Activated T-helper 17 cell treated with anti-CD3 and anti-CD28 coated beads, Interleukin-2, amount 50 U/mL, for 72 hours (primary cell): ENCODE results near the gene KLHL30. TPM values are rescaled to one million over a fixed set of nuclear protein-coding genes. Genes with fewer than 3 reads are reported as not detected.

Experiments
- ATAC-seq: fragments of 150-1000 bp; cut with Tn5 transposase; replicated peaks from 2 replicates; pipeline ENCODE4 v1.10.0; 2021; ENCODE audit warnings: mild to moderate bottlenecking, moderate library complexity
- H3K27ac Mint-ChIP-seq: one replicate; pipeline ENCODE4 v1.8.0; 2022; ENCODE audit warnings: mixed read lengths
- H3K27me3 Mint-ChIP-seq: one replicate; pipeline ENCODE4 v1.8.0; 2022; ENCODE audit warnings: mixed read lengths
- H3K36me3 Mint-ChIP-seq: one replicate; pipeline ENCODE4 v1.8.0; 2022; ENCODE audit warnings: low read depth, mild to moderate bottlenecking, mixed read lengths
- H3K4me1 Mint-ChIP-seq: one replicate; pipeline ENCODE4 v1.8.0; 2022; ENCODE audit warnings: mixed read lengths
- H3K4me3 Mint-ChIP-seq: one replicate; pipeline ENCODE4 v1.8.0; 2022; ENCODE audit warnings: mild to moderate bottlenecking, mixed read lengths
- H3K9me3 Mint-ChIP-seq: one replicate; pipeline ENCODE4 v1.8.0; 2022; ENCODE audit warnings: mixed read lengths
- total RNA-seq, 2 donors: library from RNA; stranded (reverse); gene quantifications; one replicate each; pipeline ENCODE4 v1.2.3, GENCODE V29; 2022

Gene KLHL30
- total RNA-seq, 2 donors from 2014 or later: not detected

DNA sequence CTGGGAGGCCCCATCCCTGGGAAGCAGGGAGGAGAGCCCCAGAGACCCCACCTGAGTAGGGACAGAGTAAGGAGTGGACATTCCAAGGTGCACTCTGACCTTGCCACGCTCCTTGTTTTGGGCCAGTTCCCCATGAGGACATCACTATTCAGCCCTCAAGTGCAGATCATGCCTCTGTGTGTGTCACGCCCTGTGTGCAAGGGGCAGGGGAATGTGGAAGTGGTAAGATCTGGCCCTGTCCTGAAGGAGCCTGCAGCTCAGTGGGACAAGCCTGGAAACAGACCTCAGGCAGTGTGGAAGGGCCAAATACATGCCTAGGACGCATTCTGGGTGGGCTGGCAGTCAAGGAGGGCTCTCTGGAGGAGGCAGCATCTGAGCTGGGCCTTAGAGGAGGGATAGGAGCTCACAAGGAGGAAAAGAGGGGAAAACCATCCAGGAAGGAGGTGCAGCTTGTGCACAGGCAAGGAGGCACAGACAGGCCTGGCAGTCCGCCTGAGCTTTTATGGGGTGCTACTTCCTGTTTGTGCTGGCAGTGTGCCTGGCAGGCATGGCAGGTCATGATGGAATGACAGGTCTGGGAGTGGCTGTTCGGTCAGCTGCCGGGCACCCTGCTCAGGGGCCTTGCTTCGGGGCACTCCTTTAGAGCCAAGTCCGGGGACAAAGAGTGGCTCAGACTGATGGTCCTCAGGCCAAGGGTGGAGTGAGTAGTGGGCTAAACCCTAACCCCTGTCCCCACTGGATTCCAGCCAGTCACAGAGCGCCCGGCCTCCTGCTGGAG is 3.3 kb downstream of the KLHL30 start:
- H3K4me3 Mint-ChIP-seq: no peak overlapping the region
- H3K9me3 Mint-ChIP-seq: no peaks in the 10 kb centered on the region
- peaks cover 5% of the 10 kb centered on the region for H3K4me1 Mint-ChIP-seq
- no peaks in the 10 kb centered on the region for H3K27me3 Mint-ChIP-seq
- no peaks in the 10 kb centered on the region for H3K36me3 Mint-ChIP-seq
- no peak for ATAC-seq
- H3K27ac Mint-ChIP-seq: peak overlapping the region; percentile 72

DNA sequence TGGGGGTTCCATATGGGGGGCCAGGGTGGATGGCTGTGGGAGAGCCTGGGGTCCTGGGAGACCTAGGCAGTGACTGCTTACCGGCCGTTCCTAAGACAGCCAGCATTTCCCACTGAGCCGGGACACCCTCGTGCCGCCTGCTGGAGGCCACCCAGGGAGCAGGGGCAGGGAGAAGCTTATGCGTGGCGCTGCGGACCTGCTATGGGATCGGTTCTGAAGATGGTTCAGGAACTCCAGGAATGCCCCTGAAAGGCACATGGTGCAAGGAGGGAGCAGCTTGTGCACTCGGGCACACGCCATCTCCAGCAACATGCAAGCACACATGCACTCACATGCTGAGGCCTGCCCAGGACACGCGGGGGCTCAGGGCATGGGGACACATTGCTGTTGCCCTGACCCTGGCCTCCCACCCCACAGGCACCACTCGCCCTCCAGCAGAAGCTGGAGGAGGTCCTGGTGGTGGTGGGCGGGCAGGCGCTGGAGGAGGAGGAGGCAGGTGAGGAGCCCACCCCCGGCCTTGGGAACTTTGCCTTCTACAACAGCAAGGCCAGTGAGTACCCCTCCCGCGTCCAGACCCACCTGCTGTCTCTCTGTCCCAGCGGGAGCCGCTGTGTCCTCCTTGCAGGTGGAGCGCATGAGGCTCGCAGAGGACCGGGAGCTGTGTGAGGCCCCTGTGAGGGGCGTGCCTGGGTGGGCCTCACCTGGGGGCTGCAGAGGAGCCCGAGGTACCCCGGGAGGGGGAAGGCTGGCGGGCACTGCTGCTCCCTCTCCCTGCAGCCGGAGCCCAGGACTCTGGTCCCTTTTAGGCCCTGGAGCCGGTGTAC is 4.1 kb downstream of the KLHL30 start:
- no peaks in the 10 kb centered on the region for H3K9me3 Mint-ChIP-seq
- H3K36me3 Mint-ChIP-seq: no peaks in the 10 kb centered on the region
- peaks cover 5% of the 10 kb centered on the region for H3K4me1 Mint-ChIP-seq
- H3K4me3 Mint-ChIP-seq: no peak overlapping the region
- no peak overlapping the region for H3K27ac Mint-ChIP-seq
- no peak for ATAC-seq
- H3K27me3 Mint-ChIP-seq: no peaks in the 10 kb centered on the region

DNA sequence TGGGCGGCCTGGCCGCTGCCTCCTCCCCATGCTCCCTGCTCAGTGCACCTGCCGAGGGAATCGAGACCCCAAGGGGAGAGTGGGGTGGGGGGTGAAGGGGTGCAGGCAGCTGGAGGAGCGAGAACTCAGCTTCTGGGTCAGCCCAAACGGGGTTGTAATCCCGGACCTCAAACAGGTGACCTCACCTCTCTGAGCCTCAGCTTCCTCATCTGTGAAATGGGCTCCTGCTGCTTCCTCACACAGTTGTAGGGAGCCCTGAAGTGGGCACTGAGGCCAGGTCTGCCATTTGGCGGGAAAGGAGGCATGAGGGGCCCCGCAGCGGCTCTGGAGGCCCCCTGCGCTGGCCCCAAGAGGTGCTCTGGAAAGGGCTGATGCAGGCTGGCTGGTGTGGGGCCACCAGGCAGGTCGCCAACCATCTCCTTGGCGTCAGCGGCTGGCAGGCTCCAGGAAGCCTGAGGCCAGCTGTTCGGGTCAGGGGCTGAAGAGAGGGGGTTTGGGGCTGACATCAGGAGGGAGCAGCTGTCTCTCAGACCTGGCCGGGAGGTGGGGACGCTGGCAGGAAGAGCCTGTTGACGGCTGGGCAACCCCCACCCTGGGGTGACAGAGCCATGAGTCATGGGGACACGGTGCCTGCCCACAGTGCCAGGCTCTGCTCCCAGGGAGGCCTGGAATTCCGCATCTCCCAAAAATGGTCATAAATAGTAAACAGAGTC is 4.9 kb downstream of the KLHL30 start:
- Mint-ChIP-seq H3K9me3 (no peaks in the 10 kb centered on the region), H3K4me1 (peaks cover 5% of the 10 kb centered on the region), H3K27ac (peak overlapping the region; percentile 29), H3K27me3 (no peaks in the 10 kb centered on the region), H3K36me3 (no peaks in the 10 kb centered on the region), H3K4me3 (no peak overlapping the region)
- ATAC-seq: peak; percentile 51

DNA sequence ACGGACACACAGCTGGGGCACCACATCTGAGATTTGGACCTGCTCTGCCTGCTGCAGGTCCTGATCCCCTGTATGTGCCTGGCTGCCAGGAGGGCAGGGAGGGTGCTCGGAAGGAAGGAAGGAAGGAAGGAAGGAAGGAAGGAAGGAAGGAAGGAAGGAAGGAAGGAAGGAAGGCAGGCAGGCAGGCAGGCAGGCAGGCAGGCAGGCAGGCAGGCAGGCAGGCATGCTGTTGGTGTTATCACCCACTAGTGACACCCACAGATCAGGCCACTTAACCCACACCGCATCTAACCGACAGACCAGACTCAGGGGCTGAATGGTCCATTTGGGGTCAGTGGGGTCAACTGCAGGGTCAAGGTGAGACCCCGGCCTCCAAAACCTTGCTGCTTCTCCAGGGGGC is 5.8 kb downstream of the KLHL30 start:
- peaks cover 5% of the 10 kb centered on the region for H3K4me1 Mint-ChIP-seq
- H3K9me3 Mint-ChIP-seq: no peaks in the 10 kb centered on the region
- no peak overlapping the region for H3K4me3 Mint-ChIP-seq
- no peaks in the 10 kb centered on the region for H3K36me3 Mint-ChIP-seq
- no peak for ATAC-seq
- H3K27ac Mint-ChIP-seq: peak overlapping the region; percentile 29
- no peaks in the 10 kb centered on the region for H3K27me3 Mint-ChIP-seq

DNA sequence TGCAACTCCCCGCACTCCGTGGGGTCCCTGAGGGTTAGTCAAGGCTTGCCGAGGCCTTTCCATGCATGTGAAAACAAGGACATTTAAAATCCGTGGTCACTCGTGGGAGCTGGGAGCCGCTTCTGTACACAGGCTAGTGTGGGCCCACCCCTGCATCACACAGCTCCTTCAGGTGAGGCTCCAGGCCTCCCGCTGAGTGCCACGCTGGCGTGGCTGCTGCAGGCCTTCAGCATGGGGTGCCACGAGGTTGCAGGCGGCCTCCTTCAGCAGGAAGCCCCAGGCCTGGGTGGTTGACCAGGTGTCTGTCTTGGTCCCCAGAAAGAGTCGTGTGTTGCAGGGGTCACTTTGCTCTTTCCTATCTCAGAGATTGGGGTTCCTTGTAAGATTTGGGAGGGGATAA is 6.6 kb downstream of the KLHL30 start:
- H3K9me3 Mint-ChIP-seq: no peaks in the 10 kb centered on the region
- no peak overlapping the region for H3K4me3 Mint-ChIP-seq
- no peak for ATAC-seq
- H3K27ac Mint-ChIP-seq: no peak overlapping the region
- no peaks in the 10 kb centered on the region for H3K36me3 Mint-ChIP-seq
- peaks cover 5% of the 10 kb centered on the region for H3K4me1 Mint-ChIP-seq
- H3K27me3 Mint-ChIP-seq: no peaks in the 10 kb centered on the region

DNA sequence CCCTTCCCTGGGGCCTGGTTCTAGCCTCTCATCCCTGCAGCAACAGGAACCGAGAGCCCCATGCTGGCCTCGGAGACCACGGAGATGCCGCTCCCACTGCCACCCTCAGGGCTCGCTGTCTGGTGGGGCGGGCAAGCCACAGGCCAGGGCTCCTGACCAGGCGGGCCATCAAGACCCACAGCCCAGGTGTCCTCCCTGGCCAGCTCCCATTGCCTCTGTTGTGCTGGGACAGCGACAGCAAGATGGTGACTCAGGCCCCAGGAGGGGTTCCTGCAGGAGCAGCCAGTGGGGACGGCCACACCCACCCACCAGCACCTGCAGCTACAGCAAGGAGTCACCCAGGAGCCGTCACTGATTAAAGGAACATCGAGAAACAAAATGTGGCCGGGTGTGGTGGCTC is 7.4 kb downstream of the KLHL30 start:
- no peak for ATAC-seq
- Mint-ChIP-seq H3K4me1 (peaks cover 5% of the 10 kb centered on the region), H3K27me3 (no peaks in the 10 kb centered on the region), H3K4me3 (no peak overlapping the region), H3K27ac (no peak overlapping the region), H3K36me3 (no peaks in the 10 kb centered on the region), H3K9me3 (no peaks in the 10 kb centered on the region)

DNA sequence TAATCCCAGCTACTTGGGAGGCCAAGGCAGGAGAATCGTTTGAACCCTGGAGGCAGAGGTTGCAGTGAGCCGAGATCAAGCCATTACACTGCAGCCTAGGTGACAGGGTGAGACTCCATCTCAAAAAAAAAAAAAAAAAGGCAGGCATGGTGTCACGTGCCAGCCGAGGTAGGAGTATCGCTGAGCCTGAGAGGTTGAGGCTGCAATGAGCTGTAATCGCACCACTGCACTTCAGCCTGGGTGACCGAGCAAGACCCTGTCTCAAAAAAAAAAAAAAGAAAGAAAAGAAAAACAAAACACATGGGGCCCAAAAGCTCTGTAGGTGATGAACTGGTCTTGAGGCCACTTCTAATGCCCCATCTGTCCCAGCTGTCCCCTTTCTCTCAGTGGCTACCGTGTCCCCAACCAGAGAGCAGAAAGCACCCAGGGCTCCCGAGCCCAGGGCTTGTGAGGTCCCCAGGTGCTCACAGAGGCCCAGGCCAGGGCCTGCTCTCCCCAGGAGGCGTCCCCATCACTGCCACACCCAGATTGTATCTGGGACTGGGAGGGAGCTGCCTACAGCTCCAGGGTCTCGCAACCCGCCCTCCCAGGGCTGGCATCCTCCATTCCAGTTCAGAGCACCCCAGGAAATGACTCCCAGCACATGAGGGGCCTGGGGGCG is 8.5 kb downstream of the KLHL30 start:
- no peak for ATAC-seq
- Mint-ChIP-seq H3K36me3 (no peaks in the 10 kb centered on the region), H3K27ac (no peak overlapping the region), H3K27me3 (no peaks in the 10 kb centered on the region), H3K9me3 (no peaks in the 10 kb centered on the region), H3K4me1 (no peaks in the 10 kb centered on the region), H3K4me3 (no peak overlapping the region)

DNA sequence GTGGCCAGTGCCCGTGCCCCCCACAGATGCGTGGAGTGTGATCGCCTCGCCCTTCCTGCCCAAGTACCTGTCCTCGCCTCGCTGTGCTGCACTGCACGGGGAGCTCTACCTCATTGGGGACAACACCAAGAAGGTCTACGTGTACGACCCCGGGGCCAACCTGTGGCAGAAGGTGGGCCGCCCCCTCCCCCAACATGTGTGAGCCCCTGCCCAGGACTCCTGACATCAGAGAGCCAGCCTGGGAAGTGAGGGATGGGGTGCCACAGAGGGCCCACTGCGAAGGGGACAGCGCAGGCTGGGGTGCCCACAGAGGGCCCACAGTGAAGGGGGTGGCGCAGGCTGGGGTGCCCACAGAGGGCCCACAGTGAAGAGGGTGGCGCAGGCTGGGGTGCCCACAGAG is 10.5 kb downstream of the KLHL30 start:
- no peaks in the 10 kb centered on the region for H3K27me3 Mint-ChIP-seq
- no peak overlapping the region for H3K27ac Mint-ChIP-seq
- ATAC-seq: no peak
- H3K4me1 Mint-ChIP-seq: no peaks in the 10 kb centered on the region
- H3K4me3 Mint-ChIP-seq: no peak overlapping the region
- H3K9me3 Mint-ChIP-seq: no peaks in the 10 kb centered on the region
- no peaks in the 10 kb centered on the region for H3K36me3 Mint-ChIP-seq

DNA sequence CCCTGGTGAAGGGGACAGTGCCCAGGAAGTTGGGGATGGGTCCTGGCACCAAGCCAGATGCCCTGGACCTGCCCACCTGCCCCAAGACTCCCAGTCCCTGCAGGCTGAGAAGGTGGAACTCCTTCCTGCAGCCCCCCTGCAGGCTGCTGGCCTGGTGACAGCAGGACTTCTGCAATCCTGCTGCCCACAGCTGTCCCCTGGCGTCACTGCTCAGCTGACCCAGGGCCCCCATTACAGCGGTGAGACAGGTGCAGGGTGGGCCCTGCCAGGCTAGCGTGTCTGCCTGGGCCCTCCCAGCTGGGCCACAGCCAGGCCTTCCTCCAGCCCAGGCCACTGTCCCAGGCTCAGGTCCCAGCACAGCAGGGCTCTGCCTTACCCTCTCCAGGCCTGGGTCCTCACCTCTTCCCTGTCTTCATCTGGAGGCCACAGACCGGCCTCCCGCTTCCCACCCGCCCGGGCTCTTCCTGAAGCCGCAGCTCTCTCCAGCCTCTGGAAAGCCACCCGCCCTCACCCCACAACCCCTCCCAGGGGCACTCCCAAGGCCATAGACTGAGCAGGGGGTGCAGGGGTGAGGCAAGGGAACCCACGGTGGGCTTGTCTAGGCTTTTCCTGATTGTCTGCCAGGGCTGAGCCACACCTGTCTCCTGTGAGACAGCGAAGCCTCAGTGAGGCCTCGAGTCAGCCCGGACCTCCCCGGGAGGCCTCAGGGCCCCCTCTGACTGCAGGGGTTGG is 11.5 kb downstream of the KLHL30 start:
- Mint-ChIP-seq H3K4me1 (no peaks in the 10 kb centered on the region), H3K4me3 (no peak overlapping the region), H3K9me3 (no peaks in the 10 kb centered on the region), H3K27ac (no peak overlapping the region), H3K36me3 (no peaks in the 10 kb centered on the region), H3K27me3 (no peaks in the 10 kb centered on the region)
- no peak for ATAC-seq

DNA sequence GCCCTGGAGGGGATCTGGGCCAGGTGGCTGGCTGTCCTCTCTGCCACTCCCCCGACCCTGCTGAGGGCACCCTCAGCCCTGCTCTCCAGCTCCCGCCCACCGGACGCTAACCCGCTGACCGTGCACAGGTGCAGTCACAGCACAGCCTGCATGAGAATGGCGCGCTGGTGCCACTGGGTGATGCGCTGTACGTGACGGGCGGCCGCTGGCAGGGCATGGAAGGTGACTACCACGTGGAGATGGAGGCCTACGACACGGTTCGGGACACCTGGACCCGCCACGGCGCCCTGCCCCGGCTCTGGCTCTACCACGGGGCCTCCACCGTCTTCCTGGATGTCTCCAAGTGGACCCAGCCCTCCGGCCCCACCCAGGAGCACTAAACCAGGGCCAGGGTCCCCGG is 12.2 kb downstream of the KLHL30 start:
- Mint-ChIP-seq H3K36me3 (no peaks in the 10 kb centered on the region), H3K27ac (no peak overlapping the region), H3K4me1 (no peaks in the 10 kb centered on the region), H3K4me3 (no peak overlapping the region), H3K9me3 (no peaks in the 10 kb centered on the region), H3K27me3 (no peaks in the 10 kb centered on the region)
- no peak for ATAC-seq

DNA sequence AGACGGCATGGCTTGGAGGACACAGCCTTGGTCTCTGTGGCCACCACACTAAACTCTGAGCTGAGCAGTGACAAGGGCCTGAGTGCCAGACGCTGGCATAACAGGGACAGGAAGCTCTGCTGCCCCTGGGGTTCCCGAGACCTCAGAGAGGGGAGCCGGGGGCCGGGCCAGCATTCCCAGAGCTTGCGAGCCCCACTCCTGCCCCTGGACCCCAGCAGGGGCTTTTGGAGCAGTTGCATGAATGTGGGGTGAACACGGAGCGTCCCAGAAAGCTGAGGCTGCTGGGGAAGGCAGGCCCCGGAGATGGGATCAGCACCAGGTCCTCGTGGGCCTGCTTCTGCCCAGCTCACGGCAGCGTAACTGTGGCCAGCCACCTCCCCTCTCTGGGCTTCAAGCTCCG is 12.7 kb downstream of the KLHL30 start:
- H3K36me3 Mint-ChIP-seq: no peaks in the 10 kb centered on the region
- no peak overlapping the region for H3K4me3 Mint-ChIP-seq
- H3K27me3 Mint-ChIP-seq: no peaks in the 10 kb centered on the region

DNA sequence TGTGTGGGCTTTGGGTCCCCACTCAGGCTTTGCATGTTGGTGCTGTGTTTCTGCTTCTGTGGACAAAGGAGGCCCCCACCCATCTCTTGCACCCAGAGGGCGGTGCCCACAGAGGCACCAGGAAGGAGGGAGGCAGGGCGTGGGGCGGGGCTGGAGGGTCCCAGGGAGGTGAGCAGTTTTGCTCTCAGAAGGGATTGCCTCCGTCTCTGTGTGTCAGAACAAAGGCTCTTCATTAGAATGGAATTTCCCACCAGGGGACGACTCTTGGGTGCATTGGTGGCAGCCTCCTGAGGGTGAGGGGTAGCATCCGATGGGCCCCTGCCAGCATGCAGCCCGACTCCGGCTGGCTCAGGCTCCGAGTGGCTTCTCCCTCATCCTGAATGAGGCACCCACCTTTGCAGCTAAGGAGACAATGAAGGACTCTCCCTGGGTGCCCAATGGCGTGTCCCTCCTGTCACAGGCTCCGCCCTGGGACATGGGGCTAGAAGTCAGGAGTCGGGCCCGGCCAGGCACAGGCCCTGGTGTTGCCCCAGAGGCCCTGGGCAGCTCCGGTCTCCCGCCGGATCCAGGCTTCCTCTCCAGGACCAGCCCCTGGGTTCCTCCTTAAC is 13.3 kb downstream of the KLHL30 start:
- Mint-ChIP-seq H3K4me3 (no peak overlapping the region), H3K27me3 (no peaks in the 10 kb centered on the region), H3K4me1 (no peaks in the 10 kb centered on the region), H3K27ac (no peak overlapping the region), H3K36me3 (no peaks in the 10 kb centered on the region), H3K9me3 (no peaks in the 10 kb centered on the region)
- no peak for ATAC-seq

More for the DNA sequence above, 12.7 kb downstream of the KLHL30 start:
- no peak overlapping the region for H3K27ac Mint-ChIP-seq
- no peaks in the 10 kb centered on the region for H3K4me1 Mint-ChIP-seq
- H3K9me3 Mint-ChIP-seq: no peaks in the 10 kb centered on the region
- no peak for ATAC-seq

DNA sequence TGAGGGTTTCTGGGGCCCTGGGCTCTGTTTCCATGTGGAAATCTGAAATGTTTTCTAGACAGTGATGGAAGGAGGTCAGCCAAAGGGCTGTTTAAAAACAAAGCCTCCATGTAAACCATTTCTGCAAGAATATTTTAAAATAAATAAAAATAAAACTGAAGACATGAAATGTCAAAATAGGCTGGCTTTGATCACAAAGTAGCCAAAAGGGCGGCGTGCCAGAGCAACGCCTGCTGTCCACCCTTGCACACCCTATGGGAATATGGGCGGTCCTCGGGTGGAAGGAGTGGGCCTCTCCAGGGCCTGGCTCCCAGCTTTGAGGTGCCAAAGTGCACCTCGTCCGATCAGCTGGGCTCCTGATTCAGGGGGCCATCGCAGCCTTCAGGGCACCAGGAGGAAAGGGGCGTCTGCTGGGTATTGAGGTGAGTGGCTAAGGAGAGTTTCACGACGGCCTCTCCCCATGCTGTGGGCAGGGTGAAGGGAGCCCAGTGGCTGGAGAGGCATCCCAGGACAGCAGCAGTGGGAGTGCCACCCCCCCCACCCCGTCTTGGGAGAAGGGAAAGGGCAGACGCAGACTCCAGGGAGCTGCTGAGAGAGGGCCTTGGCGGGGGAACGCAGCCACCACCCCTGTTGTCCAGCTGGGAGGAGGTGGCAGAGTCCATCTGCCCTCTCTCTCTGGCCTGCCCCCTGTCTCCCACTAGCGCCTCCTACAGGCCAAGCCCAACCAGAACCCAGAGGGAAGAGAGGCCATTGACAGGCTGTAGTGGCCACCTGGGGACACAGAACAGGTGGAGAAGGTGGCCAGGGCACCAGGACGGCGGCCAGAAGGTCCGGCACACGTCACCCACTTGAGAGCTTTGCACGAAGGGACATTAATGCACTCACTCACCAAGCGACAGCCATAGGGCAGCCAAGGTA is 14.6 kb downstream of the KLHL30 start:
- Mint-ChIP-seq H3K9me3 (no peaks in the 10 kb centered on the region), H3K36me3 (no peaks in the 10 kb centered on the region), H3K27ac (no peak overlapping the region), H3K27me3 (no peaks in the 10 kb centered on the region), H3K4me3 (no peak overlapping the region), H3K4me1 (no peaks in the 10 kb centered on the region)
- ATAC-seq: no peak
